ENCODE measurements around the gene C2CD3.

The C2CD3 gene

GRCh38 chr11:74170694-74171629 is at the start of gene C2CD3, which contains the start of gene PPME1:
Gene C2CD3, minus strand, starts transcription at chr11:74171002. Its CDS starts 210 bp downstream, at chr11:74170792.
Gene PPME1, plus strand, starts transcription at chr11:74171289. Its CDS starts 133 bp downstream, at chr11:74171422.
- peak; percentile 99 for DNase-seq (ENCODE audit: low read depth)

GRCh38 chr11:74220376-74220775 is 49.6 kb upstream of the C2CD3 start:
- DNase-seq (ENCODE audit: low read depth) = no peak

- no peak for DNase-seq (ENCODE audit: low read depth)
These were observed 41.7 kb upstream of the C2CD3 start for GRCh38 chr11:74212533-74212932.

DNA sequence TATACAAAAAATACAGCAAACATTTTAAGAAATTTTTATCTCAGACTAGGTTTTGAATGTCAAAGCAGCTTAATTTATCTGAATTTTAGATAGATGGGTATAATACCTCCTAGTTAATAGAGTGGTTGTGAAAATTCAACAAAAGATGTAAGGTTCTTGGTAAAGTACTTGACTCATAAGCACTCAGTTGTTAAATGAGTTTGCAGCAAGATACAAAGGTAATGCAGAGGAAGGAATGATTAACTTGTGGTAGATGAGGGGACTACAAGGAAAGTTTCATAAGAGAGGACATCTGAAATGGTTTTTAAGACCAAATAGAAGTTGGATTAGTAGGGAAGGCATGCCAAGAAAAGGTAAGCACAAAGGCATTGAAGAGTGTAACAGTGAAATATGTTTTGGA is 37.7 kb upstream of the C2CD3 start:
- DNase-seq (ENCODE audit: low read depth) = no peak

- no peak for DNase-seq (ENCODE audit: low read depth)
These were observed 35.9 kb upstream of the C2CD3 start for GRCh38 chr11:74206746-74207145.

- DNase-seq (ENCODE audit: low read depth) = no peak
These were observed 34.4 kb upstream of the C2CD3 start for GRCh38 chr11:74205181-74205580.

DNA sequence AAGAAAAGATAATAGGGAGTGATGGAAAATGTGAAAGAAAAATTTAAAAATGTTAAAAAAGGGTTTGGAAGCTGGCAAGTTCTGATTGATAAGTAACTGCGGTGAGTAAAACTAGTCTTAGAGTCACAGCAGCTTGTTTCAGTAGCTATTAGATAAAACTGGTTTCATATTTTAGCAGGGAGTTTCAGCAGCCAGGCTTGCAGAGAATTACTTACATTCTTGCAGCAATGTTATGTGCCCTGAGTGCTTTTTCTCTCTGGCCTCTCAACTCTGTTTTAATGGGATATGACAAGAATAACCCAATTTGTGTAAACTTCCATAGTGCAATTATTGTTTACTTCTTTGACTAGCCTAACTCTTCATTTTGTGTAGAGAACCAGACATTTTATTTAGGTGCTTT is 33.9 kb upstream of the C2CD3 start:
- no peak for DNase-seq (ENCODE audit: low read depth)

- DNase-seq (ENCODE audit: low read depth) = no peak
These were observed 33.2 kb upstream of the C2CD3 start for GRCh38 chr11:74203966-74204365.

DNA sequence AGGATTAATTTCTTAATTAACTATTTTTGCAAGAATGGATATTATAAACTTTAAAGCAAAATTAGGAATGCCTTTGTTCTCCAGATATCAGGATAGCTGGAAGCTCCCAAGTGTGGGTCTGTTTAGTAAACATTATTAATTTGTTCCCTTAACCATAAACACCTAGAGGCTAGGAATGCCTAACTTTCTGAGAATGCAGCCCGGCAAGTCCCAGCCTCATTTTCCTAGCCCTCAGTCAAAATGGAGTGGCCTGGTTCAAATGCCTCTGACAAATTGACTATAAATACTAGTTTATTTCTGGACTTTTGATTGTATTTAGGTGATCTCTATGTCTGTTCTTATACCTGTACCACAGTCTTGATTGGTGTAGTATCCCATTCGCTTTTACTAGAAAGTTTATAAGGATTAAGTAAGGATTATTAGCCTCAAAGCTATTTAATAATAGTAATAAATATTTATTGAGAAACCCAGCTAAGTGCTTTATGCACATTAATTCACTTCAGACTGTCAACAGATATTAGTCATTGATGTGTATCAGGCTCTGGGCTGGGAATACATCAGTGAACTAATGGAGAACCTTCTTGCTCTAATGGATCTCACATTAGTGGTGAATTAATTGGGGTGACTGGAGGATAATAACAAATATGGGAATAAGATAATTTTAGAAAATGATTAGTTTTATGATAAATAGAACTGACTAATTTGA is 26.1 kb upstream of the C2CD3 start:
- no peak for DNase-seq (ENCODE audit: low read depth)

GRCh38 chr11:74195828-74196227 is 25.0 kb upstream of the C2CD3 start:
- peak; percentile 49 for DNase-seq (ENCODE audit: low read depth)

DNA sequence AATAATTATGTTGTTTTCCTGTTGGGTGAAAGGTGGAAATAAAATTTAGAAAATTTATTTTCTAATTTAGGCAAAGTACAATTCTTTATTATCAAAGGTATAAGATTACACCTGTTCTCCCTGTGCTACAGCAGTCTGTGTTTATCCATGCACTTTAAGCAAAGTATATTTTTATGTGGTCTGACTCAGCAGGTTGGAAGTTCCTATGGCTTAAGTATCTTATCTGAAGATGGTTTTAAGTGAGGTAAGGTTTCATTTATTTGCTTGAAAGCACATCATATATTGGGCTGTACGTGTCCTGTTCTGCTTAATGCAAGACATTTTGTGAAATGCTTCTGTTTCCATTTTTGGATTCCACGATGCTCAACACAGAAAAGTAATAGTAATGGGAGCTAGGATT is 14.9 kb upstream of the C2CD3 start:
- DNase-seq (ENCODE audit: low read depth) = peak; percentile 29

- DNase-seq (ENCODE audit: low read depth) = no peak
These were observed 14.5 kb upstream of the C2CD3 start for GRCh38 chr11:74185285-74185684.

DNA sequence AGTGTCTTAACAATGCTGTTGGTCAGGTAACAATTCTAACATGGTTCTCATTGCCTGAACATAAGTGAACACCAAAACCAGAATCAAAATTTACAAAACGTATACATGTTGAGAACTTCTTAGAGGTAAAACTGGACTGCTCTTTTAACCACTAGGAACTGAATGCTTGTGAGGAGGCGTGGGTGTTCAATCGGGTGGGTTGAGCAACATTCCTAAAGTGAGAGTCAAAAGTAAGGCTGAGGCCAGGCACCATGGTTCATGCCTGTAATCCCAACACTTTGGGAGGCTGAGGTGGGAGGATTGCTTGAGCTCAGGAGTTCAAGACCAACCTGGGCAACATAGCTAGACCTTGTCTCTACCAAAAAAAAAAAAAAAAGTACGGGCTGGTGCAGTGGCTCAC is 11.8 kb upstream of the C2CD3 start:
- DNase-seq (ENCODE audit: low read depth) = peak; percentile 33

DNA sequence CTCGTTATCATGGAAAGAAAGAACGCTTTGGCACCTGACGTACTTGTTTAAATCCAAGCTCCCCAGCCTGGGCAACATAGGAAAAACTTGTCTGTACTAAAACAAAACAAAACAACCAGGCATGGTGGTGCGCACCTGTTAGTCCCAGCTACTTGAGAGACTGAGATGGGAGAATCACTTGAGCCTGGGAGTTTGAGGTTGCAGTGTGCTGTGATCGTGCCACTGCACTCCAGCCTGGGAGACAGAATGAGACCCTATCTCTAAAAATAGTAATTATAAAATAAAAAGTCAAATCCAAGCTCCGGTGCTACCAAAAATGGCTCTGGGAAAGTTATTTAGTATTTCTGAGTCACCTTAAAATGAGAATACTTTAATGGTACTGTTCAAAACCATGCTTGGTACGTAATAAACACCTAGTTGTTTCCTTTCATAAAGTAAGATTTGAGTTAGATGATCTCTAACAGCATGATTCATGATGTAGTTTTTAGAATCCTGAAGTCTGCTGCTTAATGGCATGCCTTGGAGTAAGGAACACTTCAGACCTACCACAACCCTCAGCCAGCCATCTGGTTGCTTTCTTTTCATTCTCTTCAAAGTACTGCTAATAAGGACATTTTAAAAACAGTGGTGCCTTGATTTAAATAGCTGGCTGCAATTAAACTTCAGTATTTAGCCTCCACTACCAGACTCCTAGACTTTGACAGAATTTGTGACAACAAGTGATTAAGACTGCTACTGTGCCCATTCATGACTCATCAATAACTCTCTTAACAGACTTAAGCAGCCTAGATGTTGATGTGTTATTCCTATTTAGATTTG is 8.6 kb upstream of the C2CD3 start:
- peak; percentile 40 for DNase-seq (ENCODE audit: low read depth)

- no peak for DNase-seq (ENCODE audit: low read depth)
These were observed 5.1 kb upstream of the C2CD3 start for GRCh38 chr11:74175920-74176319.

DNA sequence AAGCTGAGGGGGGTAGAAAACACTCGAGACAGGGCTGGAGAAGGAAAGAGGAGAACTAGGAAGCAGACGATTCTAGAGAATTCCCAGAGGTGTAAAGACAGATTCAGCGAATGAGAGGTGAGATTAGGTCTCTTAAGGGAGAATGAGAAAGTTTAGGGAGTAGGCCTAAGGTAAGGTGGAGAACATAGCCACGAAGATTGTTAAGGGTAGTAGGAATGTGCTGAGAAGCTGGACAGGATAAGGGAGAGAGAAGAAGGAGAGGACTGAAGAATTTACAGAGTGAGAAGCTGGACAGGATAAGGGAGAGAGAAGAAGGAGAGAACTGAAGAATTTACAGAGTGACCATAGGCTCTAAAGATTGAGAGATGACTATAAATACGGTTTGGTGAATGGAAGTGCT is 1.2 kb upstream of the C2CD3 start:
- peak; percentile 18 for DNase-seq (ENCODE audit: low read depth)

DNA sequence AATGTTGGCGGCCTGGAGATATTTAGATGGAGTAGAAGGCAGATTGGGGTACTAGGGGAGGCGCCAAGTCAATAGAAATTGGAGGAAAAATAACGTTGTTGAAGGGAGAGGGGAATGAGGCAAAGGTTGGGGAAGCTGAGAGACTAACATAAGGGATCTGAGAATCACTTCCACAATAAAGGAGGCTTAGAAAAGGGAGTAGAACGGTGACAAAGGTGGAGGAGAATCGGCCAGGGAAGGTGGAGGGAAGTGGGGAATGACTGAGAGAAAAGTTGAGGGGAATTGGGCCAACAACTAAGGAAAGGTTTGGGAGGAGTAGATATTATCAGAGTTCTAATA is 797 bp upstream of the C2CD3 start:
- DNase-seq (ENCODE audit: low read depth) = no peak

DNA sequence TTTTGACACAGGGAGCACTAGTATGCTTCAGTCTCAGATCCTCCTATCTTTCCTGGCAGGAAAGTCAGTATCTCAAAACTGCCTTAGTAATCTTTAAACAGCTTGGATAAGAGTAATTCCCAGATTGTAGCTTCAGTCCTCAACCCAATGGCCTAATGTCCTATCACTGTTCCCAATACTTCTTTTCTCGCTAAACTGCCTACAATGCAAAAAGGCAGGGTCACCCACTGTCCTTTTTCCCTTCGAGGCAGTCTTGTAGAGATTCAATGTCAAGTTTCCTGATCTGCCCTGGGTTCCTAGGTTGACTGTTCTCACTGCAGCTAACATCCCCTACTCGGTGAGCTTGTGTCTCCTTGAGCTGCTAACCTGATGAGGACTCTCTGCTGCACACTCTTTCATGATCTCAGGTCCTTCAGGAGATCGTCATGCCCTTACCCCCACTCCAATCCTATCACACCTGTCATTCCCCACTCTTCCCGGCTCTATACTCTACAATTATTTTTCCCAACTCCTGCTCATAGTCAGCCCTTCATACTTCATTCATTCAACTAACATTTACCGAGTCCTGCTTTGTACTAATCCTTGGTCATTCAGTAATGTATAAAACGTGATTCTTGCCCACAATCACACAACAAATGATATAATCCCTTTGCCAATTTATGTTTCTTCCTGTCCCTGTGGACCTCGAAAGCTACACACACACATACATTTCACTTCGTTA is 904 bp downstream of the C2CD3 start:
- peak; percentile 10 for DNase-seq (ENCODE audit: low read depth)

GRCh38 chr11:74168838-74169237 is 2.0 kb downstream of the C2CD3 start:
- no peak for DNase-seq (ENCODE audit: low read depth)

GRCh38 chr11:74162681-74163467 is 7.9 kb downstream of the C2CD3 start:
- no peak for DNase-seq (ENCODE audit: low read depth)

GRCh38 chr11:74159642-74160041 is 11.2 kb downstream of the C2CD3 start:
- DNase-seq (ENCODE audit: low read depth) = peak; percentile 29
